B cell (primary cell): Measurements from ENCODE around the gene SUSD2. TPM values are rescaled to one million over a fixed set of nuclear protein-coding genes. Genes with fewer than 3 reads are reported as not detected.

Experiments
- ATAC-seq: fragments of 200-7000 bp; cut with Tn5 transposase; one replicate; pipeline ENCODE4 v1.10.0; 2021; ENCODE audit warnings: low read depth, mild to moderate bottlenecking, moderate number of reproducible peaks, moderate library complexity
- CTCF ChIA-PET: fragments of 350-600 bp; sonication (Branson Sonifier 250); formaldehyde crosslinking; loops from one replicate; lab custom pipeline; 2021; ENCODE audit warnings: antibody characterized with exemption, inconsistent platforms; lab: Charles Lee
- POLR2A ChIA-PET: fragments of 350-600 bp; sonication (Branson Sonifier 250); formaldehyde crosslinking; loops from one replicate; lab custom pipeline; 2021; ENCODE audit warnings: antibody characterized with exemption; lab: Charles Lee
- DNase-seq: peaks from one replicate; pipeline ENCODE4 v3.0.0; 2013
- H2AFZ ChIP-seq: 2 replicates; pipeline ENCODE4 v1.6.1; 2012; ENCODE audit warnings: mild to moderate bottlenecking, low read depth, low read length; ENCODE audit not compliant: insufficient read depth, poor library complexity, severe bottlenecking
- H3K27ac ChIP-seq, 2 donors: 1 replicate in 1 of 2; 2 replicates in 1 of 2; pipeline ENCODE4 v1.5.1; 2012 to 2013; ENCODE audit warnings: low read length in 2 of 2, mild to moderate bottlenecking in 2 of 2, moderate library complexity in 1 of 2
- H3K27me3 ChIP-seq, 4 experiments: fragments of 200-600 bp in 1 of 4; sonication (generic) in 1 of 4; replicated peaks in 1 of 4; 1 replicate in 2 of 4; 2 replicates in 2 of 4; pipeline versions ENCODE4 v1.6.1 to v1.7.0; 2013 to 2016; ENCODE audit warnings: low read length in 3 of 4, mild to moderate bottlenecking in 2 of 4, mixed read lengths in 1 of 4, moderate library complexity in 1 of 4; ENCODE audit not compliant: insufficient read depth in 4 of 4, control insufficient read depth in 3 of 4; ENCODE audit errors: control extremely low read depth in 1 of 4
- H3K36me3 ChIP-seq, 2 experiments: replicated peaks in 1 of 2; 1 replicate in 1 of 2; 2 replicates in 1 of 2; pipeline versions ENCODE4 v1.6.1 to v1.7.1; 2013; ENCODE audit warnings: low read length in 1 of 2; ENCODE audit not compliant: insufficient read depth in 2 of 2, control insufficient read depth in 1 of 2; ENCODE audit errors: control extremely low read depth in 1 of 2, extremely low read depth in 1 of 2
- H3K4me1 ChIP-seq, 2 donors: fragments of 200-600 bp in 1 of 2; sonication (generic) in 1 of 2; 1 replicate in 1 of 2; 2 replicates in 1 of 2; pipeline versions ENCODE4 v1.5.1 to v1.6.1; 2013 to 2017; ENCODE audit warnings: low read length in 2 of 2; ENCODE audit not compliant: control insufficient read depth in 2 of 2, insufficient read depth in 2 of 2
- H3K4me2 ChIP-seq: replicated peaks from 2 replicates; pipeline ENCODE3; 2012; ENCODE audit warnings: mild to moderate bottlenecking, low read depth, low read length; ENCODE audit not compliant: poor library complexity, severe bottlenecking
- H3K4me3 ChIP-seq, 5 experiments: fragments of 200-600 bp in 1 of 5; sonication (generic) in 1 of 5; 1 replicate in 3 of 5; 2 replicates in 2 of 5; pipeline versions ENCODE4 v1.5.1 to v1.7.0; 2011 to 2016; ENCODE audit warnings: low read length in 4 of 5, mild to moderate bottlenecking in 4 of 5, low read depth in 2 of 5, control low read depth in 1 of 5, moderate library complexity in 1 of 5; ENCODE audit not compliant: insufficient read depth in 1 of 5; ENCODE audit errors: control extremely low read depth in 1 of 5, extremely low read depth in 1 of 5
- H3K79me2 ChIP-seq: fragments of 200-600 bp; sonication (generic); one replicate; pipeline ENCODE4 v1.6.0; 2016; ENCODE audit warnings: low read length; ENCODE audit not compliant: control insufficient read depth, insufficient read depth
- H3K9ac ChIP-seq: fragments of 200-600 bp; sonication (generic); 2 replicates; pipeline ENCODE4 v1.6.1; 2017; ENCODE audit warnings: mild to moderate bottlenecking, low read length, moderate library complexity
- H3K9me3 ChIP-seq, 3 donors: one replicate each; pipeline versions ENCODE4 v1.6.1 to v1.7.1; 2013; ENCODE audit warnings: low read length in 2 of 3; ENCODE audit not compliant: control insufficient read depth in 2 of 3, insufficient read depth in 1 of 3; ENCODE audit errors: control extremely low read depth in 1 of 3
- H4K20me1 ChIP-seq: 2 replicates; pipeline ENCODE4 v1.6.0; 2012; ENCODE audit warnings: mild to moderate bottlenecking, low read length; ENCODE audit not compliant: insufficient read depth, control insufficient read depth, poor library complexity, severe bottlenecking
- H3K27ac Mint-ChIP-seq: one replicate; pipeline ENCODE4 v1.8.0; 2021; ENCODE audit warnings: mixed read lengths
- H3K27me3 Mint-ChIP-seq: one replicate; pipeline ENCODE4 v1.8.0; 2021; ENCODE audit warnings: mixed read lengths
- H3K4me1 Mint-ChIP-seq: one replicate; pipeline ENCODE4 v1.8.0; 2021; ENCODE audit warnings: mixed read lengths
- H3K4me3 Mint-ChIP-seq: one replicate; pipeline ENCODE4 v1.8.0; 2021; ENCODE audit warnings: mixed read lengths
- H3K9me3 Mint-ChIP-seq: one replicate; pipeline ENCODE4 v1.8.0; 2022; ENCODE audit warnings: mixed read lengths; ENCODE audit not compliant: insufficient read depth
- CTCF ChIP-seq: fragments of 200-600 bp; IDR thresholded peaks from one replicate; pipeline ENCODE4 v1.8.0; 2022; ENCODE audit warnings: antibody characterized with exemption, mild to moderate bottlenecking
- EZH2 ChIP-seq: IDR thresholded peaks from 2 replicates; pipeline ENCODE4 v1.6.1; 2012; ENCODE audit warnings: borderline replicate concordance, low read depth, mild to moderate bottlenecking, moderate library complexity, low read length; ENCODE audit not compliant: insufficient read depth, poor library complexity, severe bottlenecking
- WGBS: methylation state at CpG from one replicate; pipeline ENCODE4 v1.1.5; 2013; ENCODE audit warnings: missing lambda C conversion rate; ENCODE audit not compliant: insufficient coverage; 5-methylcytosine and 5-hydroxymethylcytosine counted together
- intact Hi-C: fragments of 100-400 bp; cut with micrococcal nuclease; formaldehyde crosslinking; loops from one replicate; pipeline ENCODE4 v1.10.0; 2022
- polyA plus RNA-seq: library from polyadenylated mRNA; depleted of rRNA; stranded (reverse); fragments of >200 nt; gene quantifications from 2 replicates; pipeline ENCODE4 v1.2.3, GENCODE V29; 2012
- total RNA-seq, 2 donors: library from RNA; stranded (reverse); fragments of 120-200 nt in 1 of 2; gene quantifications; 1 replicate in 1 of 2; 2 replicates in 1 of 2; pipeline versions ENCODE4 v1.2.3 to v1.2.4, GENCODE V29; 2013 to 2022

The SUSD2 gene
- total and polyA plus RNA-seq, 2 donors (not counting 1 experiment from before 2014, with no cell fraction given) = 0.30 to 0.48 TPM

- H3K9ac ChIP-seq = no peak overlapping the region
- TF ChIP-seq CTCF (no peak), EZH2 (no peak)
- no peak overlapping the region for H3K27ac ChIP-seq
- H3K36me3 ChIP-seq = no peaks in the 10 kb centered on the region
- ChIA-PET CTCF (interaction anchor here (0.6 kb wide), 1 partner anchor 105 kb away, joined by 3 read pairs; no protein-coding TSS in a partner anchor), POLR2A (interaction anchor here (0.6 kb wide), 1 partner anchor 310 kb away, joined by 14 read pairs; no protein-coding TSS in a partner anchor)
- no peak overlapping the region for H2AFZ ChIP-seq
- Mint-ChIP-seq H3K4me3 (no peak overlapping the region), H3K27ac (no peak overlapping the region), H3K4me1 (peaks cover 7% of the 10 kb centered on the region), H3K27me3 (peaks cover 4% of the 10 kb centered on the region), H3K9me3 (no peaks in the 10 kb centered on the region)
- H3K9me3 ChIP-seq = no peaks in the 10 kb centered on the region
- no peaks in the 10 kb centered on the region for H3K79me2 ChIP-seq
- intact Hi-C loops = no loop called here
- H3K4me2 ChIP-seq = no peak overlapping the region
- ATAC-seq (no peak), DNase-seq (no peak)
- H3K4me1 ChIP-seq = peaks cover 6 to 8% of the 10 kb centered on the region in 2 donors
- H3K27me3 ChIP-seq = no peaks in the 10 kb centered on the region
- no peaks in the 10 kb centered on the region for H4K20me1 ChIP-seq
- no peak overlapping the region for H3K4me3 ChIP-seq
- 91% methylated on average over 3 of the region's 6 CpGs for WGBS
Measured at GRCh38 chr22:24198682-24199052, 17.4 kb downstream of the SUSD2 start.

DNA sequence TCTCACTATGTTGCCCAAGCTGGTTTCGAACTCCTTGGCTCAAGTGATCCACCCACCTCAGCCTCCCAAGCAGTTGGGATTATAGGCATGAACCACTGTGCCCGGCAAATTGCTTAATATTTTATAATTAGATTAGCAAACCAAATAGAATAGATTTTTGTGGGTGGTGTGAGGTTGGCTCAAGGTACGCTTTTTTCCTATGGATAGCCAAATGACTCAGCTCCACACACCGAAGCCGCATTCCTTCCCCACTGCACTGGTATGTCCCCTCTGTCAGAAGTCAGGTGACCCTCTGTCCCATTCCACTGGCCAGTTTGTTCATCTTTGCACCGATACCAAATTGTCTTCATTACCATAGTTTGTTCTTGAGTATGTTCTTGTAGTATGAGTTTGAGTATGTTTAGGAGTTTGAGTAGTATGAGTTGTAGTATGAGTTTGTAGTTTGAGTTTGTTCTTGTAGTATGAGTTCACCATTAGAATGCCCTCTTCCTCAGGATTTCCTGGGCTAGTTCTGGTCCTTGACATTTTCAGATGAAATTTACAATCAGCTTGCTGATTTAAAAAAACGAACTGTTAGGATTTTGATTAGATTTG is 19.4 kb downstream of the SUSD2 start:
- intact Hi-C loops = no loop called here
- no peaks in the 10 kb centered on the region for H3K9me3 ChIP-seq
- DNase-seq = no peak
- ChIA-PET POLR2A (no interaction called here), CTCF (no interaction called here)
- H3K4me2 ChIP-seq = no peak overlapping the region
- H3K4me3 ChIP-seq = no peak overlapping the region
- Mint-ChIP-seq H3K4me3 (no peak overlapping the region), H3K27me3 (peaks cover 4% of the 10 kb centered on the region), H3K9me3 (no peaks in the 10 kb centered on the region), H3K4me1 (peaks cover 13% of the 10 kb centered on the region), H3K27ac (no peak overlapping the region)
- H2AFZ ChIP-seq = no peak overlapping the region
- TF ChIP-seq CTCF (no peak), EZH2 (no peak)
- H3K4me1 ChIP-seq = peaks cover 6 to 12% of the 10 kb centered on the region in 2 donors
- H3K79me2 ChIP-seq = no peaks in the 10 kb centered on the region
- WGBS = 67% methylated on average over 2 of the region's 7 CpGs
- ATAC-seq = no peak
- H3K27me3 ChIP-seq = no peaks in the 10 kb centered on the region
- no peak overlapping the region for H3K27ac ChIP-seq
- H3K36me3 ChIP-seq = no peaks in the 10 kb centered on the region
- no peak overlapping the region for H3K9ac ChIP-seq
- no peaks in the 10 kb centered on the region for H4K20me1 ChIP-seq
